IMR-90 (cell line): ENCODE results near the gene FAH. TPM values are rescaled to one million over a fixed set of nuclear protein-coding genes. Genes with fewer than 3 reads are reported as not detected.

ENCODE experiments used
- ATAC-seq: fragments of 200-7000 bp; cut with Tn5 transposase; 2 replicates; pipeline ENCODE4 v1.9.1; 2020; ENCODE audit warnings: low read depth, mild to moderate bottlenecking, moderate library complexity
- BruUV-seq: library from RNA; stranded (reverse); fragments of 400-500 nt; replicated peaks from 2 replicates; lab custom pipeline; 2021; lab: Mats Ljungman, UMichigan
- CTCF ChIA-PET: fragments of 300-600 bp; formaldehyde crosslinking; extraction: SDS; loops from one replicate; lab custom pipeline; 2021; ENCODE audit warnings: antibody characterized with exemption; lab: Yijun Ruan, JAX
- POLR2A ChIA-PET: fragments of 300-600 bp; sonication (Branson Sonifier 250); formaldehyde crosslinking; loops from one replicate; lab custom pipeline; 2022; ENCODE audit warnings: antibody characterized with exemption; ENCODE audit not compliant: unreplicated experiment; lab: Charles Lee
- DNase-seq: peaks from one replicate; pipeline ENCODE4 v3.0.0; 2013
- H2AFZ ChIP-seq: replicated peaks from 2 replicates; pipeline ENCODE3; 2013; ENCODE audit warnings: low read length, mild to moderate bottlenecking; ENCODE audit not compliant: poor library complexity
- H2AK5ac ChIP-seq: 2 replicates; pipeline ENCODE4 v1.6.1; 2013; ENCODE audit warnings: low read depth, low read length, inconsistent platforms
- H2AK9ac ChIP-seq: replicated peaks from 2 replicates; pipeline ENCODE3; 2013; ENCODE audit warnings: mild to moderate bottlenecking, low read depth, low read length, moderate library complexity; ENCODE audit not compliant: poor library complexity
- H2BK120ac ChIP-seq: 2 replicates; pipeline ENCODE4 v1.6.1; 2013; ENCODE audit warnings: low read depth, low read length, inconsistent platforms
- H2BK15ac ChIP-seq: 3 replicates; pipeline ENCODE4 v1.6.1; 2013; ENCODE audit warnings: low read depth, low read length, inconsistent platforms
- H2BK20ac ChIP-seq: 2 replicates; pipeline ENCODE4 v1.6.1; 2013; ENCODE audit warnings: low read depth, mild to moderate bottlenecking, inconsistent platforms, low read length, moderate library complexity
- H2BK5ac ChIP-seq: 2 replicates; pipeline ENCODE4 v1.6.1; 2013; ENCODE audit warnings: mild to moderate bottlenecking, low read depth, low read length, inconsistent platforms; ENCODE audit not compliant: poor library complexity, severe bottlenecking
- H3K14ac ChIP-seq: replicated peaks from 2 replicates; pipeline ENCODE4 v1.6.1; 2013; ENCODE audit warnings: low read depth, low read length, inconsistent platforms
- H3K18ac ChIP-seq: 2 replicates; pipeline ENCODE4 v1.6.1; 2013; ENCODE audit warnings: low read depth, low read length, control low read depth
- H3K23ac ChIP-seq: 2 replicates; pipeline ENCODE4 v1.6.1; 2013; ENCODE audit warnings: low read depth, low read length, inconsistent platforms
- H3K27ac ChIP-seq: 2 replicates; pipeline ENCODE4 v1.5.1; 2013; ENCODE audit warnings: mild to moderate bottlenecking, control low read depth, low read length; ENCODE audit not compliant: insufficient read depth
- H3K27me3 ChIP-seq: 2 replicates; pipeline ENCODE4 v1.6.1; 2013; ENCODE audit warnings: low read length; ENCODE audit not compliant: control insufficient read depth, insufficient read depth
- H3K36me3 ChIP-seq: 2 replicates; pipeline ENCODE4 v1.6.1; 2013; ENCODE audit warnings: low read length, mixed read lengths; ENCODE audit not compliant: control insufficient read depth, insufficient read depth
- H3K4ac ChIP-seq: 2 replicates; pipeline ENCODE4 v1.6.1; 2013; ENCODE audit warnings: low read depth, low read length, inconsistent platforms
- H3K4me1 ChIP-seq: 2 replicates; pipeline ENCODE4 v1.6.1; 2013; ENCODE audit warnings: low read length, mixed read lengths; ENCODE audit not compliant: control insufficient read depth, insufficient read depth
- H3K4me2 ChIP-seq: 2 replicates; pipeline ENCODE4 v1.6.1; 2013; ENCODE audit warnings: low read depth, mild to moderate bottlenecking, control low read depth, low read length, moderate library complexity
- H3K4me3 ChIP-seq: 2 replicates; pipeline ENCODE4 v1.5.1; 2013; ENCODE audit warnings: low read depth, mild to moderate bottlenecking, control low read depth, low read length, moderate library complexity; ENCODE audit not compliant: insufficient read depth
- H3K56ac ChIP-seq: 2 replicates; pipeline ENCODE4 v1.6.1; 2013; ENCODE audit warnings: low read length, inconsistent platforms; ENCODE audit not compliant: insufficient read depth; ENCODE audit errors: extremely low read depth
- H3K79me1 ChIP-seq, 2 experiments: 2 replicates each; pipeline ENCODE4 v1.6.1; 2013; ENCODE audit warnings: low read length in 2 of 2, inconsistent platforms in 1 of 2, low read depth in 1 of 2
- H3K9ac ChIP-seq: 2 replicates; pipeline ENCODE4 v1.6.1; 2013; ENCODE audit warnings: low read depth, low read length, control low read depth
- H3K9me1 ChIP-seq: 2 replicates; pipeline ENCODE4 v1.6.1; 2013; ENCODE audit warnings: low read length, inconsistent platforms; ENCODE audit not compliant: insufficient read depth
- H3K9me3 ChIP-seq: 2 replicates; pipeline ENCODE4 v1.6.1; 2013; ENCODE audit warnings: low read length; ENCODE audit not compliant: control insufficient read depth, insufficient read depth
- H4K20me1 ChIP-seq: 2 replicates; pipeline ENCODE4 v1.6.1; 2013; ENCODE audit warnings: low read length, inconsistent platforms; ENCODE audit not compliant: insufficient read depth
- H4K5ac ChIP-seq: 2 replicates; pipeline ENCODE4 v1.6.1; 2013; ENCODE audit warnings: mild to moderate bottlenecking, low read depth, low read length, control low read depth
- H4K8ac ChIP-seq, 2 experiments: 2 replicates each; pipeline ENCODE4 v1.6.1; 2013; ENCODE audit warnings: low read depth in 2 of 2, low read length in 2 of 2, control low read depth in 1 of 2, inconsistent platforms in 1 of 2
- H4K91ac ChIP-seq: 2 replicates; pipeline ENCODE4 v1.6.1; 2013; ENCODE audit warnings: low read depth, low read length, inconsistent platforms; ENCODE audit not compliant: insufficient read depth
- CTCF ChIP-seq: conservative IDR thresholded peaks from 2 replicates; pipeline ENCODE4 v1.5.1; 2012; ENCODE audit warnings: mild to moderate bottlenecking, low read depth, low read length, improper control_type of control experiment
- FOS ChIP-seq: fragments of 150-350 bp; IDR thresholded peaks from 2 replicates; pipeline ENCODE4 v1.6.1; 2016; ENCODE audit warnings: low read depth, low read length
- MAFK ChIP-seq: IDR thresholded peaks from 2 replicates; pipeline ENCODE4 v1.6.1; 2012; ENCODE audit warnings: low read depth, low read length, improper control_type of control experiment
- RCOR1 ChIP-seq: IDR thresholded peaks from 2 replicates; pipeline ENCODE4 v1.6.1; 2012; ENCODE audit warnings: mild to moderate bottlenecking, low read length, improper control_type of control experiment; ENCODE audit not compliant: insufficient replicate concordance
- RFX5 ChIP-seq: IDR thresholded peaks from 2 replicates; pipeline ENCODE4 v1.8.0; 2012; ENCODE audit warnings: low read depth, mild to moderate bottlenecking, low read length, moderate library complexity
- SMC3 ChIP-seq: fragments of 150-350 bp; IDR thresholded peaks from 2 replicates; pipeline ENCODE4 v1.6.1; 2016; ENCODE audit warnings: low read depth, mild to moderate bottlenecking, antibody characterized with exemption, low read length, moderate library complexity
- WGBS, 2 experiments: methylation state at CpG; one replicate each; pipeline versions ENCODE4 v1.1.5 to v1.1.7; 2013; ENCODE audit warnings: missing lambda C conversion rate in 2 of 2; ENCODE audit not compliant: insufficient read length in 1 of 2; ENCODE audit errors: extremely low coverage in 2 of 2; 5-methylcytosine and 5-hydroxymethylcytosine counted together
- dilution Hi-C: fragments of 300-500 bp; cut with HindIII; formaldehyde crosslinking; loops from one replicate; pipeline ENCODE4 v1.14.3; 2018; ENCODE audit warnings: low sequenced_read_pairs; ENCODE audit not compliant: unreplicated experiment
- in situ Hi-C: fragments of 300-500 bp; cut with MboI; formaldehyde crosslinking; loops from 3 replicates; pipeline ENCODE4 v1.14.3; 2019; ENCODE audit warnings: low sequenced_read_pairs, inconsistent platforms, mixed read lengths
- intact Hi-C: fragments of 100-400 bp; cut with micrococcal nuclease; formaldehyde crosslinking; loops from 2 replicates; pipeline ENCODE4 v1.10.0; 2022
- polyA plus RNA-seq, 3 experiments: library from polyadenylated mRNA; depleted of rRNA; stranded (reverse); fragments of >200 nt; gene quantifications; 2 replicates each; pipeline ENCODE4 v1.2.3, GENCODE V29; 2012; ENCODE audit warnings: low replicate concordance in 1 of 3
- total RNA-seq: library from RNA; depleted of rRNA; stranded (reverse); fragments of >200 nt; gene quantifications from 2 replicates; pipeline ENCODE4 v1.2.3, GENCODE V29; 2012
- TF ChIP-seq, protein P1 (sequence below): fragments of 150-350 bp; IDR thresholded peaks from 2 replicates; pipeline ENCODE4 v1.6.1; 2017; ENCODE audit warnings: mild to moderate bottlenecking, antibody characterized with exemption, low read length, low read depth

Gene FAH
- total and polyA plus RNA-seq, 2 of the 4 experiments (the other 2 are of a cell fraction): 43.1 to 48.6 TPM

GRCh38 chr15:80175436-80175835 lies 22.6 kb downstream of the FAH start:
- no peak overlapping the region; the same call in 1 of the 2 replicates for H2BK120ac ChIP-seq
- no peak overlapping the region; the same call in 1 of the 2 replicates for H4K91ac ChIP-seq
- H2AK5ac ChIP-seq: no peak overlapping the region
- TF ChIP-seq SMC3 (no peak), CTCF (no peak), RFX5 (no peak), FOS (no peak), MAFK (no peak), RCOR1 (no peak)
- TF ChIP-seq, protein P1, sequence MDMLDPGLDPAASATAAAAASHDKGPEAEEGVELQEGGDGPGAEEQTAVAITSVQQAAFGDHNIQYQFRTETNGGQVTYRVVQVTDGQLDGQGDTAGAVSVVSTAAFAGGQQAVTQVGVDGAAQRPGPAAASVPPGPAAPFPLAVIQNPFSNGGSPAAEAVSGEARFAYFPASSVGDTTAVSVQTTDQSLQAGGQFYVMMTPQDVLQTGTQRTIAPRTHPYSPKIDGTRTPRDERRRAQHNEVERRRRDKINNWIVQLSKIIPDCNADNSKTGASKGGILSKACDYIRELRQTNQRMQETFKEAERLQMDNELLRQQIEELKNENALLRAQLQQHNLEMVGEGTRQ: no peak
- H3K18ac ChIP-seq: no peak overlapping the region
- H4K8ac ChIP-seq: no peak overlapping the region
- H3K36me3 ChIP-seq: peaks cover 14% of the 10 kb centered on the region
- H3K27ac ChIP-seq: no peak overlapping the region
- H3K79me1 ChIP-seq: peaks cover 3 to 25% of the 10 kb centered on the region in 2 experiments
- no peak for DNase-seq
- POLR2A ChIA-PET: no interaction called here
- H2BK15ac ChIP-seq: no peak overlapping the region
- peak overlapping the region; percentile 50 for H2AK9ac ChIP-seq
- no peak overlapping the region for H3K4ac ChIP-seq
- no peak overlapping the region for H2BK20ac ChIP-seq
- no peak overlapping the region for H2AFZ ChIP-seq
- no peaks in the 10 kb centered on the region for H3K27me3 ChIP-seq
- WGBS, 2 experiments: 96% methylated on average over 4 of the region's 9 CpGs; no CpG with 5 or more reads in 1 of the 2 experiments
- no peak overlapping the region for H3K56ac ChIP-seq
- no peak overlapping the region for H3K23ac ChIP-seq
- H2BK5ac ChIP-seq: no peak overlapping the region
- BruUV-seq: no TSS peak
- no peaks in the 10 kb centered on the region; the same call in 1 of the 2 replicates for H3K9me3 ChIP-seq
- no peak overlapping the region for H4K5ac ChIP-seq
- no peak overlapping the region for H3K9ac ChIP-seq
- no peak for ATAC-seq
- intact Hi-C loops (loop anchor here (10.0 kb wide), 1 partner anchor 251 kb away; no protein-coding TSS in a partner anchor), dilution Hi-C loops (no loop called here), in situ Hi-C loops (loop anchor here (10.0 kb wide), 1 partner anchor 271 kb away; no protein-coding TSS in a partner anchor)
- no peak overlapping the region for H3K4me3 ChIP-seq
- CTCF ChIA-PET: no interaction called here
- no peak overlapping the region for H3K4me2 ChIP-seq
- peaks cover 20% of the 10 kb centered on the region for H3K4me1 ChIP-seq
- H3K9me1 ChIP-seq: peaks cover 26% of the 10 kb centered on the region
- 0 out of 2 replicates have a peak, but pooled peaks cover 8% of the 10 kb centered on the region for H4K20me1 ChIP-seq
- no peak overlapping the region for H3K14ac ChIP-seq
